GM21526 (cell line): ENCODE data around the gene SLC2A11.

ENCODE experiments used
- ATAC-seq: cut with Tn5 transposase; IDR thresholded peaks from one replicate; pipeline ENCODE4 v1.9.1; 2021; ENCODE audit warnings: moderate library complexity; ENCODE audit not compliant: unreplicated experiment, low FRiP score

The SLC2A11 gene

GRCh38 chr22:23832226-23833016 lies 25.3 kb upstream of the SLC2A11 start:
- ATAC-seq: no peak

DNA sequence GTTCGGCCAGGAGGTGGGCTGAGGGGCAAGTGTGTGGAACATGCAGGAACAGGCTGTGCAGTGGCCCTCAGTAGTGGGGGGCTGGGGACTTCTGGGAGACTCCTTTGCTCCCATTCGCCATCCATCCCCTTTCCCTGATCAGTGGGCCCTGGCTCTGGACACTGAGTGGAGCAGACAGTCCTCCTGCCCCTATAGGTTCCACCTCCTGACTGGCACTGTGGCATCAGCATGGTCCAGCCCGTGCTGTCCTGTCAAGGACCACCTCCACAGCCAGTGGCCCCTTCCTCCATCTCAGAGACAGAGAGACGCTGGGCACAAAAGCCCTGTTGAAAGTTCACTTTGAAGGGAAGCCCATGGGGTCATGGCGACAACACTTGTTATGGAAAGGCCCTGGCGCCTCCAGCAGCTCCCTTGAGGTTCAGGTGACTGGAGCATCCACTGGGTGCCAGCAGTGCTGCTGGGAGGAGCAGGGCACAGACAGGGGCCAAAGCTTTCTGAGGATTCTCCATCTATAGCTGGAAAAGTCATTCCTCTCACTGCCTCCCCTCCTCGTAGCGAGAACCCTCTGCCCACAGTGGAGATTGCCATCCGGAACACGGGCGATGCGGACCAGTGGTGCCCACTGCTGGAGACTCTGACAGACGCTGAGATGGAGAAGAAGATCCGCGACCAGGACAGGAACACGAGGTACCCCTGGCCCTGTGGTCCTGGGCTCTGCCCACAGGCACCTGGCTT lies 24.5 kb upstream of the SLC2A11 start:
- ATAC-seq: no peak

GRCh38 chr22:23833911-23834317 lies 23.8 kb upstream of the SLC2A11 start:
- no peak for ATAC-seq

DNA sequence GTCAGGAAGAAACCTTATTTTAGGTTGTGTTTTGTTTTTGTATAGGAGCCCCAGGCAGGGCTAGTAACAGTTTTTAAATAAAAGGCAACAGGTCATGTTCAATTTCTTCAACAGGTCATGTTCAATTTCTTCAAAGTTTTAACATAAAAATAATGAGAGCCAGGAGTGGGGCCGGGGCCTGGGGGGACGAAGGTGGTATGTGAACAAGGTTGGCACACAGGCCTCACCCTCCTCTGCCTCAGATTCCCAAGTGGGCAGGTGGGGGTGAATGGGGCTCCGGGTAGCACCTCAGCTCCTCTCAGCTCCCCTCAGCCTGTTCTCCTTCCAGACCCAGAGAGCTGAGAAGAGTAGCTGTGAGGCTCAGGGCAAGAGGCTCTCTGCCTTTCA lies 23.3 kb upstream of the SLC2A11 start:
- no peak for ATAC-seq

DNA sequence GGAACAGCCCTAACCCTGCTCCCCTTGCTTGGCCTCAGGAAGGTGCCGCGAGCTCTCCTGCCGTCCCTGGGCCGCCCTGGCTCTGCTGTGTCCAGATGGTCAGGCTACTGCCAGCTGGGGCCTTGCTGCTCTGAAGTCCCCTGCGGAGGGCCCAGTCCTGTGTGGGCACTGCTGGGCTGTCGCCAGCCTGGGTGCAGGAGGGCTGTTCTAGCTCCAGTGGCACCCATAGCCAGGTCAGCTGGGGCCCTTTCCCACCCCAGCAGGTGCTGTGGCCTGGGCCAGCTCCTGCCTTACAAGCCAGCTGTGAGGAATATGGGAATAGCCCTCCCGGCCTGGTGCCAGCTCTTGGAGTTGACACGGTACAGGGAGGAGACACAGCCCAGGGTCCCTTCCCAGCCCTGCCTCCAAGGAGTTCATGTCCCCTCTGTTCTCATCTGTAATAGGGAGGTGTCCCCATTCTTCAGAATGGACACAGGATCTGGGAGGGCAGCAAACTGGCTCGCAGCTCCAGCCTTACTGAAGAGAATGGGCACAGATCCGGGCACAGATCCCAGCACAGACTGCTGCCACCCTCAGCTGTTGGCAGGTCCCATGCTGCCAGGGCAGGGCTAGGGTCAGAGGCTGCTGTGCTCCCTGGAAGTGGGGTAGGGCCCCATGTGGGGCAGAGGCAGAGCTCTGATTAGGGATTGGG lies 22.7 kb upstream of the SLC2A11 start:
- no peak for ATAC-seq

GRCh38 chr22:23835484-23836144 lies 22.1 kb upstream of the SLC2A11 start:
- ATAC-seq: no peak

GRCh38 chr22:23836281-23836680 lies 21.4 kb upstream of the SLC2A11 start:
- ATAC-seq: no peak

DNA sequence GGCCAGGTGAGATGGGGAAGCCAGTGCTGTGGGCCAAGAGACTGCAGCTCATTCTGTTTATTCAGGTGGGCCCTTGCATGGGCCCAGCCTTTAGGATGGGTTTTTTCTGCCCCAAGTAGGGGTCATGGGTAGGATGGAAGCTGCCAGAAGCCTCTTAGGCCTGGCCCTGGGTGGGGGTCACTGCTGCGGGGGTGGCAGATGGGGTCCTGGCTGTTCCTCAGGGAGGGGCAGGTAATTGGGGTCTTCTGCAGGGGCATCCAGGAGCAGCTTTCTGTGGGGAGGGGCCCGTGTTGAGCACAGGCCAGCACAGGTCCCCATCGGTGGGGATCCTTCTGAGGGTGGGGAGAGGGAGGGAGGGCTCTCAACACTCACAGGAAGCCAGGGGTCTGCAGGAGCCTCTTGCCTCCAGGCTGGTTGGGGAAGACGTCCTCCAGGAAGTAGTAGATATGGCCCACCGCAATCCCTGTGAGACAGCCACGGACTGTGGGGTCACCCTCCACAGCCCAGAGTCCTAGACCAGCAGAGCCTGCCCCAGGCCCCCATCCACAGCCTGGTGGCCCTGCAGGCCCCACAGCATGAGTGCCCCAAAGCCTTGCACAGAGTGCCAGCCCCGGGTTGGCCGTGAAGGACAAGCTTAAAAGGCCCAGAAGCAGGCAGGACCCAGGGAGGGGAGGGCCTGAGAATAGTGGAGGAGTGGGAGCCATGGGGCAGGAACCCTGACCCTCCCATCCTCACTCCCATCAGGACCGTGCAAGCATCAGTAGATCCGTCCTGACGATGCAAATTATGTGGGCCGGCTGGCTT lies 20.8 kb upstream of the SLC2A11 start:
- no peak for ATAC-seq

DNA sequence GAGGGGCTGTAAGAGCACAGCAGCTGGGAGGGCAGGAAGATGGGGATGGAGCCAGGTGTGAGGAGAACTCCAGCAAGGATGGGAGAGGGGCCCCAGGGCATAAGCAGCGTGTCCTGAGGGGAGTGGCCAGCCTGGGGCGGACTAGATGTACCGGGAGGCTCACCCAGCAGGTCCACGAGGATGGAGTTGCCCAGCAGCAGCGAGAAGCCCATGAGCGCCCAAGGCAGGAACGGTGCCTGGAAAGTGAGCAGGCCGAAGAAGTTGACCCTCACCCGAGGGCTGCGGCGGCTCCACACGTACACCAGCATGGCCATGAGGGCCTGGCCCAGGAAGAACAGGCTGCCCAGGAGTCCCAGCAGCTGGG lies 20.2 kb upstream of the SLC2A11 start:
- ATAC-seq: no peak

DNA sequence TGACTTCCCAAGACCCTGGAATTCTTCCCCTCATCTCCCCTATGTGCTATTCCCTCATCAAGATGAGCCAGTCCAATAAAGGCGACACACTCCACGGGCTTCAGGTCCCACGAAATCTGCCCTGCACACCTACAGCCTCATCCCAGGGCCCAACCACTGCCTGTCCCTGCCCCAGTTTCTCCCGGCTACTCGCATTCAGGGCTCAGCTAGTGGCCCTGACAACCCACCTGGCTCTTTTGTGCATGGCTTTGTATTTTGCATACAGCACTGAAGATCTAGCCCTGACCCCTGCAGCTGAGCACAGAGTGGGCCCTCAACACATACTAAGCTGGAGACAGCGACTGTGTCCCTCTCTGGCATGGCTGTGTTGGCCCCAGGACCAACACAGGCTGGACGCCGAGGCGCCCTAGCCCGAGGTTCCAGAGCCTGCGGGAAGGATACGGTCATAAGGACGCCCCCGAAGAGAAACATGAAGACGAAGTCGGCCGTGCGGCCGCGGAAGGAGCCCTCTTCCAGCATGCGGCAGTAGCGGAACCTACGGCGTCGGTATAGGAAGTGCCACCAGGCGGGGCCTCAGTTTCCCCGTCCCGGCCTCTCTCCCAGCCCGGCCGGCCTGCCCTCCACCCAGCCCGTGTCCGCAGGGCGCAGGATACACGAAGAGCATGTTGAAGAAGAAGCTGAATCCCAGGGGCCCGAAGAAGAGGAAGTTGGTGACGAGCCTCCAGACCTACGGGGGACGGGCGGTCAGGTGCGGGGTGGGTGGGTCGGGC lies 19.6 kb upstream of the SLC2A11 start:
- peak; percentile 1 for ATAC-seq

DNA sequence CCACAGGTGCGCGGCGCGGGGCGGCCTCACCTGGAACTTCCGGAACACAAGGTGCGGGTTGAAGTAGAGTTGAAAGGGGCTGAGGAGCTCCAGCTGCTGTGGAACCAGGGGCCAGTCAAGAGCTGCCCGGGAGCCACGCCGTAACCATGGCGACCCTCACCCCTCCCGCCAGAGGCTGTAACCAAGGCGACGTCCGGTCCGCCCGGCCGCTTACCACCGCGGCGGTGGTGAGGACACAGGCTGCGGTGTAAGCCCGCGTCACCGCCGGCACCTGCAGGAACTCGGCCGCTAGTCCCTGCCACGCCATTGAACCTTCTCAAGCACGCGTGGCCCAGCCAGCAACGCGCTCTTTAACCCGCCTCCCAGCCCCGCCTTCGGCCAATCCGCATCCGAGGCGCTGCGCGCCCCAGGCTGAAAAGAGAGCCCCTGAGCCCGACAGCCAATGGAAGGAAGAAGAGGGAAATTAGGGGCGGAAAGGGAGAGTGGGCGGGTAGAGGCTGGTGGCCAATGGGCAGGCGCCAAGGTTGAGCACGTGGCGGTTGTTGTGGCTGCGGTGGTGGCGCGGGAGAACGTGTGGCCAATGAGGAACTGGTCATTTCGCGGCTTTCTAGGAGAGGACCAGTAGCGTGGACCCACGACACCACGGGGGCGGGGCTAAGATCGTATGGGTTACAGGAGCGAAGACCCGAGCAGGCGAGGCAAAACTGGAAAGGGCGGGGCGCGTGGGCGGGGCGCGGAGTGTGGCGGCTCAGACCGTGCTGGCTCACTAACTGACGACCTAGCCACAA lies 18.8 kb upstream of the SLC2A11 start, which contains the start of gene DERL3:
Gene DERL3 (minus strand): TSS at position 326 of the 788 bp plus-strand sequence. CDS start 19 bp downstream, at position 307.
- peak; percentile 70 for ATAC-seq

DNA sequence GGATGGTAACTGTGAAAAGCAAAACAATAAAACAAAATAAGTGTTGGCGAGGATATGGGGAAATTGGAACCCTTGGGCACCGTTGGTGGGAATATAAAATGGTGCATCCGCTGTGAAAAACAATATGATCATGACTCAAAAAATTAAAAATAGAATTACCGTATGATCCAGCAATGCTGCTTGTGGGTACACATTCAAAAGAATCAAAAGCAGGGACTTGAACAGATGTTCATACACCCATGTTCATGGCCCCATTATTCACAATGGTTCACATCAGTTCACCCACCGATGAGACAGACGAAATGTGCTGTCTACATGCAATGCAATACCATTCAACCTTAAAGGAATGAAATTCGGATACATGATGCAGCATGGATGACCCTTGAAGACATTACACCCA lies 17.6 kb upstream of the SLC2A11 start:
- no peak for ATAC-seq

DNA sequence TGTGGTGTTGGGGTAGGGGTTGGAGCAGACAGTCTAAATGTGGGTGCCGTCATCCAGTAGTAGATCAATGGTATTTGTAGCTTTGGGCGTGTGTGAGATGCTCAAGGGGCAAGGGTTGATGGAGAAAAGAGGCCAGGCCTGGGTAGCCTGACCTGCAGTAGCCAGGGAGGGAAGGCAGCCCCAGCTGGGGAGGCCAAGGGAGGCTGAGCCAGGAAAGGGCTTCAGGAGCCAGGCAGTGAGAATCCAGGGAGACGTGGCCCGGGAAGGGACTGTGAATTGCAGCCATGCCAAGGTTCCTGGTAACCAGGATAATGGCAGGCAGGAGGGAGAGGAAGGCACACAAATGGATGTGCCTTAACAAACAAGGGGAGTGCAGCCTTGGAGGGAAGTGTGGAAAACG lies 16.4 kb upstream of the SLC2A11 start:
- ATAC-seq: no peak

- no peak for ATAC-seq
These were observed 15.8 kb upstream of the SLC2A11 start for GRCh38 chr22:23841736-23842445.

DNA sequence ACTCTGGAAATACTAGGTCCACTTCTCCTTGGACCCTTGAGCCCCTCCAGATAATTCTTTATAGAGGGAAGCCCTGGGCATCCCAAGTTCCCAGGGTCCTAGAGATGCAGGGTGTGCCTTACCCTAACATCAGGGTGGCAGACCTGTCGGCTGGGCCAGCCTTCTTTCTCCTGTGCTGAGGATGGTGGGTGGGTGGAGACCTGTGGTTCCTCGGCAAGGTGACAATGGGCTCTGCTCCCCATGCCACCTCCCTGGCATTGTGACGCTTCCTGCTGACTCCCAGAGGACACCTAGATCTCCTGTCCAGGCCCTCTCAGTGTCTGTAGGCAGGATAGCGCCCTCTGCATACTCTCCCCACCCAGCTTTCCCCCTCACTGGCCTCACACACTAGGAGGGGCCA lies 15.1 kb upstream of the SLC2A11 start:
- ATAC-seq: no peak

GRCh38 chr22:23844739-23845202 lies 12.9 kb upstream of the SLC2A11 start:
- no peak for ATAC-seq

DNA sequence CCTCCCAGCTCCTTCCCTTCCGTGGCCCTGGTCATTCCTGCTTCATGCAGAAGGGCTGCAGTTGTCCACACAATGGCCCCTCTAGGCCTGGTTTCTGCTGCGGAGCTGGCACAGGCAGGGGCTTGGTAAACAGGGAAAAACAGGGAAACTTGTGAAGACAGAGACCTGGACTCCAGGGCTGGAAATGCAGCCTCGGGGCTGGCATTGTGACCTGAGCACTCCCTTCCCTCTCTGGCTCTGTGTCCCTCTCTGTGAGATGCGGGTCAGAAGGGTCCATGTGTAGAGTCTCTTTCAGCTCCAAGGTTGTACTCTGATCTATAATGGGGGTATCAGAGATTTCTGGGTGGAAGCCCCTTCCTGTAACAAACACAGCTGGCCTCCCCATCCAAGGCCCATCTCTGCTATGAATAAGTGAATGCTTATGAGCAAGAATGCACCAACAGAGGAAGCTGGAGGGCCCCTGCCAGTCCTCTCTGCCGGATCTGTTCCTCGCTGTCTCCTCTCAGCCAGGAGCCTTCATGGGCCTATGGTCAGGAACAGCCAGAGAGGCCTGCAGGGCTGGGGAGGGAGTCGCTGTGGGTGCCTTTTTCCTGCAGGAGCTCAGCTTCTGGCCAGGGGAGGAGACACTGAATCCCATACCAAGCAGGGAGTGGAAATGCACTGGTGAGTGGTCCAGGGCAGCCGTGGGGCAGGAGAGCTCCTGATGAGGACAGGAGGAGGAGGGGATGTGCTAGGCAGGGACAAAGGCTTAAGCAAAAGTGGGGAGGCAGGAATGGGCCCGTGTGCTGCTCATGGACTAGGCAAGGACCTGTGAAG lies 12.2 kb upstream of the SLC2A11 start:
- ATAC-seq: no peak
